WTC11 (cell line): ENCODE results near the gene CNFN. TPM values are rescaled to one million over a fixed set of nuclear protein-coding genes. Genes with fewer than 3 reads are reported as not detected.

Experiments used
- ATAC-seq: fragments of 200-7000 bp; cut with Tn5 transposase; 2 replicates; pipeline ENCODE4 v1.10.0; 2021; ENCODE audit warnings: mild to moderate bottlenecking, moderate library complexity
- CTCF ChIA-PET: fragments of 300-600 bp; sonication (Branson Sonifier 250); formaldehyde crosslinking; loops from one replicate; lab custom pipeline; 2021; ENCODE audit warnings: antibody characterized with exemption; lab: Charles Lee
- POLR2A ChIA-PET: fragments of 350-600 bp; sonication (Branson Sonifier 250); formaldehyde crosslinking; loops from one replicate; lab custom pipeline; 2021; ENCODE audit warnings: antibody characterized with exemption; lab: Charles Lee
- DNase-seq: peaks from one replicate; pipeline ENCODE4 v3.0.0; 2021; ENCODE audit warnings: low spot score
- H3K27ac Mint-ChIP-seq: 2 replicates; pipeline ENCODE4 v1.8.0; 2021; ENCODE audit warnings: mixed read lengths
- H3K27me3 Mint-ChIP-seq: 2 replicates; pipeline ENCODE4 v1.8.0; 2021; ENCODE audit warnings: low read depth, mild to moderate bottlenecking, moderate library complexity, mixed read lengths
- H3K36me3 Mint-ChIP-seq: 2 replicates; pipeline ENCODE4 v1.8.0; 2021; ENCODE audit warnings: mixed read lengths
- H3K4me1 Mint-ChIP-seq: 2 replicates; pipeline ENCODE4 v1.8.0; 2022; ENCODE audit warnings: mixed read lengths
- H3K4me3 Mint-ChIP-seq: 2 replicates; pipeline ENCODE4 v1.8.0; 2021; ENCODE audit warnings: mild to moderate bottlenecking, moderate library complexity, mixed read lengths
- H3K9me3 Mint-ChIP-seq: 2 replicates; pipeline ENCODE4 v1.8.0; 2021; ENCODE audit warnings: mixed read lengths
- ATF3 ChIP-seq: sonication (generic); formaldehyde crosslinking; conservative IDR thresholded peaks from 2 replicates; pipeline ENCODE4 v1.8.1; 2022; ENCODE audit warnings: mild to moderate bottlenecking, missing genetic modification reagents
- E2F1 ChIP-seq: sonication (generic); formaldehyde crosslinking; IDR thresholded peaks from 2 replicates; pipeline ENCODE4 v1.8.0; 2022; ENCODE audit warnings: mild to moderate bottlenecking, missing genetic modification reagents
- FOXP1 ChIP-seq: sonication (generic); formaldehyde crosslinking; IDR thresholded peaks from 2 replicates; pipeline ENCODE4 v1.8.0; 2022; ENCODE audit warnings: missing genetic modification reagents, mild to moderate bottlenecking, moderate library complexity, borderline replicate concordance
- GRHL2 ChIP-seq: fragments of 250-450 bp; sonication (Bioruptor Pico); IDR thresholded peaks from 2 replicates; pipeline ENCODE4 v1.8.0; 2022; ENCODE audit warnings: mild to moderate bottlenecking, moderate library complexity; ENCODE audit not compliant: insufficient replicate concordance, severe bottlenecking
- IRF1 ChIP-seq: sonication (generic); formaldehyde crosslinking; IDR thresholded peaks from 2 replicates; pipeline ENCODE4 v1.8.0; 2023; ENCODE audit warnings: missing genetic modification reagents
- JAZF1 ChIP-seq: fragments of 250-450 bp; sonication (Bioruptor Pico); IDR thresholded peaks from 2 replicates; pipeline ENCODE4 v1.9.0; 2021; ENCODE audit warnings: moderate library complexity, mild to moderate bottlenecking, inconsistent platforms
- MYBL2 ChIP-seq: sonication (generic); formaldehyde crosslinking; IDR thresholded peaks from 2 replicates; pipeline ENCODE4 v1.8.1; 2023; ENCODE audit warnings: mild to moderate bottlenecking, moderate library complexity, missing genetic modification reagents
- NFATC4 ChIP-seq: fragments of 250-450 bp; sonication (Bioruptor Pico); IDR thresholded peaks from 2 replicates; pipeline ENCODE4 v1.9.0; 2021; ENCODE audit warnings: mild to moderate bottlenecking
- PRDM15 ChIP-seq: sonication (generic); formaldehyde crosslinking; IDR thresholded peaks from 2 replicates; pipeline ENCODE4 v1.8.0; 2022; ENCODE audit warnings: missing genetic modification reagents
- SP1 ChIP-seq: sonication (generic); formaldehyde crosslinking; conservative IDR thresholded peaks from 2 replicates; pipeline ENCODE4 v1.8.1; 2022; ENCODE audit warnings: missing genetic modification reagents
- TEAD4 ChIP-seq: sonication (generic); formaldehyde crosslinking; IDR thresholded peaks from 2 replicates; pipeline ENCODE4 v1.8.0; 2022; ENCODE audit warnings: mild to moderate bottlenecking, missing genetic modification reagents
- TP53 ChIP-seq: sonication (generic); formaldehyde crosslinking; IDR thresholded peaks from 2 replicates; pipeline ENCODE4 v1.8.1; 2023; ENCODE audit warnings: mild to moderate bottlenecking, missing genetic modification reagents
- USF2 ChIP-seq: sonication (generic); formaldehyde crosslinking; IDR thresholded peaks from 2 replicates; pipeline ENCODE4 v1.8.1; 2023; ENCODE audit warnings: mild to moderate bottlenecking, missing genetic modification reagents, moderate library complexity
- ZNF423 ChIP-seq: fragments of 250-450 bp; sonication (Bioruptor Pico); IDR thresholded peaks from 2 replicates; pipeline ENCODE4 v2.1.2; 2022; ENCODE audit warnings: mild to moderate bottlenecking, moderate library complexity
- ZNF512 ChIP-seq: sonication (generic); formaldehyde crosslinking; IDR thresholded peaks from 2 replicates; pipeline ENCODE4 v1.8.1; 2022; ENCODE audit warnings: missing genetic modification reagents, borderline replicate concordance
- total RNA-seq: library from RNA; stranded (reverse); gene quantifications from 3 replicates; pipeline ENCODE4 v1.2.3, GENCODE V29; 2021
- TF ChIP-seq, protein P1 (sequence below): fragments of 200-600 bp; IDR thresholded peaks from 2 replicates; pipeline ENCODE4 v1.8.0; 2022; ENCODE audit warnings: antibody characterized with exemption
- TF ChIP-seq, protein P2 (sequence below): sonication (generic); formaldehyde crosslinking; IDR thresholded peaks from 2 replicates; pipeline ENCODE4 v1.8.1; 2023; ENCODE audit warnings: mild to moderate bottlenecking, missing genetic modification reagents, moderate library complexity

Gene CNFN
- total RNA-seq, 1 experiment from 2014 or later: 9.6 TPM

DNA sequence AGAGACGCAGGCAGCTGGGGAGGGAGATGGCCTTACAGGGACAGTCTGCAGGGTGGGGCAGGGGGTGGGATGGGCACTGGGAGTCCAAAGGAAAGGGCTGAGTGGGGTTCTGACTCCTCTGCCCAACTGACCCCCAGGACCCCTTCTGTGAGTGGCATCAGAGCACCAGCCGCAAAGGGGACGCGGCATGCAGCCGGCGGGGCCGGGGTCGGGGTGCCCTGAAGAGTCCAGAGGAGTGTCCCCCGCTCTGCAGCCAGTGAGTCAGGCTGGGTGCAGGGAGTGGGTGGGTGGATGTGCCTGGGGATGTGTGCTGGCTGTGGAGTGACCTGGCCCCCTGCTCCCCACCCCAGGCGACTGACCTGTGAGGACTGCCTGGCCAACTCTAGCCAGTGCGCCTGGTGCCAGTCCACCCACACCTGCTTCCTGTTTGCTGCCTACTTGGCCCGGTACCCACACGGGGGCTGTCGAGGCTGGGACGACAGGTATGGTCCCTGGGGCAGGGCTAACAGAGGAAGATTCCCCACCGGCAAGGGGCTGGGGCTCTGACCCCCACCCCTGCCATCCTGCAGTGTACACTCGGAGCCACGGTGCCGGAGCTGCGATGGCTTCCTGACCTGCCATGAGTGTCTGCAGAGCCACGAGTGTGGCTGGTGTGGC is 38.9 kb downstream of the CNFN start:
- Mint-ChIP-seq H3K27ac (no peak overlapping the region), H3K4me1 (no peaks in the 10 kb centered on the region), H3K4me3 (no peak overlapping the region), H3K36me3 (peaks cover 10% of the 10 kb centered on the region), H3K9me3 (no peaks in the 10 kb centered on the region), H3K27me3 (no peaks in the 10 kb centered on the region)
- TF ChIP-seq TP53 (CRISPR knock-in tag) (no peak), GRHL2 (CRISPR knock-in tag) (no peak), PRDM15 (CRISPR knock-in tag) (no peak), ZNF512 (CRISPR knock-in tag) (no peak), TEAD4 (CRISPR knock-in tag) (no peak), JAZF1 (CRISPR knock-in tag) (no peak), FOXP1 (CRISPR knock-in tag) (no peak), SP1 (CRISPR knock-in tag) (no peak), E2F1 (no peak), NFATC4 (CRISPR knock-in tag) (no peak), IRF1 (CRISPR knock-in tag) (no peak), ZNF423 (CRISPR knock-in tag) (no peak), ATF3 (CRISPR knock-in tag) (no peak)
- no peak for DNase-seq
- CTCF ChIA-PET: no interaction called here
- no peak for ATAC-seq
- POLR2A ChIA-PET: no interaction called here

DNA sequence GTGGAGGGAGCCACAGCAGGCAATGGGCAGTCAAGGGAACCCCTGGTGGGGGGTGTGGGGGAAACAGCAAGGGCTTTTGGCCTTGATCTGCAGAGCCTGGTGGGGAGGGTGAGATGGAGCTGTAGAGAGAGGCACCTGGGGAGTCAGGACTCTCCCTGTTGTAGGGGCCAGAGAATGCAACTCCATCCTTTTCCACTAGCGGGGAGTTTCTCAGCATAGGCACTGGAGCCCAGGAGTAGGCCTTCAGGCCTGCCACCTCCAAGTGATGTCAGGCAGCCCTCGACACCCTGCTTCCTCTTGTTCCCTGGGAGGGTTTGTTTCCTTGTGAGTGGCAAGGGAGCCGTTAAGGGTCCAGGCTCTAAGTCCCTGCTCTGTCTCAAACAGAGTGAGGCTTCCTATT is 39.7 kb downstream of the CNFN start:
- ChIA-PET CTCF (interaction anchor here (1.4 kb wide), 1 partner anchor 10 kb away, joined by 3 read pairs; no protein-coding TSS in a partner anchor), POLR2A (no interaction called here)
- no peaks in the 10 kb centered on the region for H3K4me1 Mint-ChIP-seq
- no peak overlapping the region for H3K4me3 Mint-ChIP-seq
- no peaks in the 10 kb centered on the region for H3K9me3 Mint-ChIP-seq
- H3K36me3 Mint-ChIP-seq: peaks cover 13% of the 10 kb centered on the region
- TF ChIP-seq SP1 (CRISPR knock-in tag) (no peak), ATF3 (CRISPR knock-in tag) (no peak), MYBL2 (no peak), USF2 (CRISPR knock-in tag) (no peak)
- TF ChIP-seq, protein P1, sequence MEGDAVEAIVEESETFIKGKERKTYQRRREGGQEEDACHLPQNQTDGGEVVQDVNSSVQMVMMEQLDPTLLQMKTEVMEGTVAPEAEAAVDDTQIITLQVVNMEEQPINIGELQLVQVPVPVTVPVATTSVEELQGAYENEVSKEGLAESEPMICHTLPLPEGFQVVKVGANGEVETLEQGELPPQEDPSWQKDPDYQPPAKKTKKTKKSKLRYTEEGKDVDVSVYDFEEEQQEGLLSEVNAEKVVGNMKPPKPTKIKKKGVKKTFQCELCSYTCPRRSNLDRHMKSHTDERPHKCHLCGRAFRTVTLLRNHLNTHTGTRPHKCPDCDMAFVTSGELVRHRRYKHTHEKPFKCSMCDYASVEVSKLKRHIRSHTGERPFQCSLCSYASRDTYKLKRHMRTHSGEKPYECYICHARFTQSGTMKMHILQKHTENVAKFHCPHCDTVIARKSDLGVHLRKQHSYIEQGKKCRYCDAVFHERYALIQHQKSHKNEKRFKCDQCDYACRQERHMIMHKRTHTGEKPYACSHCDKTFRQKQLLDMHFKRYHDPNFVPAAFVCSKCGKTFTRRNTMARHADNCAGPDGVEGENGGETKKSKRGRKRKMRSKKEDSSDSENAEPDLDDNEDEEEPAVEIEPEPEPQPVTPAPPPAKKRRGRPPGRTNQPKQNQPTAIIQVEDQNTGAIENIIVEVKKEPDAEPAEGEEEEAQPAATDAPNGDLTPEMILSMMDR: no peak
- TF ChIP-seq, protein P2, sequence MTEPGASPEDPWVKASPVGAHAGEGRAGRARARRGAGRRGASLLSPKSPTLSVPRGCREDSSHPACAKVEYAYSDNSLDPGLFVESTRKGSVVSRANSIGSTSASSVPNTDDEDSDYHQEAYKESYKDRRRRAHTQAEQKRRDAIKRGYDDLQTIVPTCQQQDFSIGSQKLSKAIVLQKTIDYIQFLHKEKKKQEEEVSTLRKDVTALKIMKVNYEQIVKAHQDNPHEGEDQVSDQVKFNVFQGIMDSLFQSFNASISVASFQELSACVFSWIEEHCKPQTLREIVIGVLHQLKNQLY: no peak
- H3K27me3 Mint-ChIP-seq: no peaks in the 10 kb centered on the region
- DNase-seq (no peak), ATAC-seq (no peak)
- no peak overlapping the region for H3K27ac Mint-ChIP-seq
